ENCODE measurements around the gene COX4I1. TPM values are rescaled to one million over a fixed set of nuclear protein-coding genes. Genes with fewer than 3 reads are reported as not detected.

The COX4I1 gene
- total RNA-seq, 1 experiment from 2014 or later, result 373 TPM

DNA sequence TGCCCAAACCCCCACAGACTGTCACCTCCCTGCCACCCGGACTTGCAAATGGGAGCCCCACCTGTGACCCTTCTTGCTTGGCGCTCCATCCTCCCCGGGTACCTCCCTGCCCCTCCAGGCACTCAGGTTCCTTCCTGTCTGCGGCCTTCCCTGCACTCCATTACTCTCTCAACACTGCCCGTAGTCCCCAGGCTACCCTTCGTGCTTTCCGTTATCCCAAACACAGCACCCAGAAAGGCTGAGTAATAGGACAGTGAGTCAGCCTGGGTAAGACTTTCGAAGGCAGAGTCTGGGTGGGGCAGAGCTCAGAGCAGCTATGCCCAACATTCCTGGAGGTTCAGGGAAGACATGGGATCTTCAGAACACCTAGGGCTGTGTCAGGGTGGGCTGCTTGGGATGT is 32.0 kb upstream of the COX4I1 start:
- DNase-seq (ENCODE audit: low read depth), result peak; percentile 89

DNA sequence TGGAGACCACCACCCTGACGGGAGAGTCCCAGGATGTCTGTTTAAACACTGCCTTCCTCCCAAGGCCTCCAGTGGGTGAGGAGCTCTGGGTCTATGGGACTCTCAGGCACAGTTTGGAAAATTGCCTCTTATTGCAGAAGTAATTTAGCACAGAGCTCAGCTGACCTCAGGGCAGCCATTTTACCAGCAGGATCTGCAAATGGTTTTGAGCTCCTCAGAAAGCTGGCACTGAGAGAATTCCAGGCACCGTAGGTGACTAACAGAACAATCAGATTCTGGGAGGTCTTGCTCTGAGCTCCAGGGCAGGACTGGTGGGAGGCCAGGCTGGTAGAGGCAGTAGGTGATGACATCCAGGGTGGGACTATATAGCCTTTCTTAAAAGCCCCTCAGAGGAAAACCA is 31.3 kb upstream of the COX4I1 start:
- DNase-seq (ENCODE audit: low read depth), result no peak

GRCh38 chr16:85770741-85771140 is 28.8 kb upstream of the COX4I1 start:
- no peak for DNase-seq (ENCODE audit: low read depth)

DNA sequence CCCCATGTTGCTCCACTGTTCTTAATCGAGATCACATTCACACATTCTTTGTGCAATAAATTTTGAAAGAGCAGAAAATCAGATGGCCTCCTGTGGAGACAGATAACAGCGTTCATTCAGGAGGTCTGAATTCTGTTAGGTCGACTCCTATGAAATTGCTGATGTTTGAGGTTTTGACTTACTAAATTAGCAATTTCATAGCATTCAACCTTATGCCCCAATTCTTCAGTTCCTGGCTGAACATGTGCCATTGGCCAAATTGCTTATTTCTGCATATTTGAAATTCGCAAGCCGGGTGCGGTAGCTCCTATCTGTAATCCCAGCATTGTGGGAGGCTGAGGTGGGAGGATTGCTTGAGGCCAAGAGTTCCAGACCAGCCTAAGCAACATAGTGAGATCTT is 26.5 kb upstream of the COX4I1 start:
- DNase-seq (ENCODE audit: low read depth), result no peak

- no peak for DNase-seq (ENCODE audit: low read depth)
Measured at GRCh38 chr16:85774136-85774535, 25.4 kb upstream of the COX4I1 start.

DNA sequence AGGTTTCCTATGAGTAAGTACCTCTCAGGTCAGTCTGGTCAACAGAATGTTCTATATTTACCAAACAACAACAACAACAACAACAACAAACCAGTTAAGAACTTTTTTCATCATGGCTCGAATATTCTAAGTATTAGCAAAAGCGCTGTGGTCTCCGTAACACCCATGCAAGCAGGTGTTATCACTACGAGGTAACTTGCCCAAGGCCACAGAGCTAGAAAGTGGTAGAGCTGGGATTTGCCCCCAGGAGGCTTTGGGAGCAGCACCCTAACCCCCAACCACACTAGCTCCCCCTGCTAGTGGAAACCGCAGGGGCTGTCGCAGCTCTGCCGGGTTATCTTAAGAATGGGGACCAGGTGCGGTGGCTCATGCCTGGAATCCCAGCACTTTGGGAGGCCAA is 24.7 kb upstream of the COX4I1 start:
- no peak for DNase-seq (ENCODE audit: low read depth)

GRCh38 chr16:85777583-85778310 is 21.7 kb upstream of the COX4I1 start:
- DNase-seq (ENCODE audit: low read depth), result peak; percentile 41

- no peak for DNase-seq (ENCODE audit: low read depth)
Measured at GRCh38 chr16:85778873-85779272, 20.6 kb upstream of the COX4I1 start.

DNA sequence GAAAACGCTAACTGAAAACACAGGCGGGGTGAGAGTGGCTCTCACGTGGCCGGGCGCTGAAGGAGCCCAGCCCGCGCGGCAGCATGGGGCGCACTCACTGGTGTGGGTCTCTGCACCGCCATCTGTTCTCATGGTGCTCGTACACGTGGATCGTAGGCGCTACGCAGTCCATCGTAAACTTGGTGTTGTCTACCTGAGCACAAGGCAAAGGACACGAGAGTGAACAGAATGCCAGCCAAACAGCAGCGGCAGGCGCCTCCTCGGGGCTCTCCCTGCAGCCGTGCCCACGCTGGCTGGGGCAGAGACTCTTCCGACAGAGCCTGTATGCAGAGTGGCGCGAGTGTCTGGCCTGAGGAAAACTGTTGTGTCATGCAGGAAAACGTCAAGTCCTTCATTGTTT is 19.2 kb upstream of the COX4I1 start:
- no peak for DNase-seq (ENCODE audit: low read depth)

GRCh38 chr16:85781156-85781555 is 18.3 kb upstream of the COX4I1 start:
- no peak for DNase-seq (ENCODE audit: low read depth)

GRCh38 chr16:85781695-85782370 is 17.7 kb upstream of the COX4I1 start:
- no peak for DNase-seq (ENCODE audit: low read depth)

GRCh38 chr16:85782451-85782850 is 17.0 kb upstream of the COX4I1 start:
- no peak for DNase-seq (ENCODE audit: low read depth)

DNA sequence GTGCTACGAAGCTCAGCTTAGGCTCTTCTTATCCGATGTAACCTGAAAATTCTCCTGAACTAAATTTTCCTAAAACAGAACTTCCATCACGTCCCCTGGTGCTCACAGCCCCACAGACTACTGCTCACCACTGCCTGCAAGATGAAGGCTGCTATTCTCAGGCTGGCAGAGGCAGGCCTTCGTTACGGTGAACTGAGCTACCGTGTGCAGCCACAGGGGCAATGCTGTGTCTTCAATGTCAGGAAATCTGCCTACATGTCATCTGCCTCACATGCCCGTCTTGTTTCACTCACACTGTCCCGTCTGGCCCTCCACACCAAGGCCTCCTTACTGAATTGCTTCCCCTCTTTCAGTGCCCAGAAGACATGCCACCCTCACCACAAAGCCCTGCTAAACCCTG is 16.1 kb upstream of the COX4I1 start:
- no peak for DNase-seq (ENCODE audit: low read depth)

DNA sequence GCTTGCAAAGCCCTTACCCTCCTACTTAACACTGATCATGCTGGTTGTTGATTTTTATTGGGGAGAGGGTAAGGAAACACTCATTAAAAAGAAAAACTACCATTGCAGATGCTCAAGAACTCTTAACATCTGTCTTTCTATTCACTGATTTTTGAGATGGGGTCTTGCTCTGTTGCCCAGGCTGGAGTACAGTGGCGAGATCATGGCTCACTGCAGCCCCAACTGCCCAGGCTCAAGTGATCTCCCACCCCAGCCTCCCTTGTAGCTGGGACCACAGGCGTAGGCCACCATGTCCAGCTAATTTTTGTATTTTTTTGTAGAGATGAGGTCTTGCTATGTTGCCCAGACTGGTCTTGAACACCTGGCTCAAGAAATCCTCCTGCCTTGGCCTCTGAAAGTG is 14.7 kb upstream of the COX4I1 start:
- DNase-seq (ENCODE audit: low read depth), result no peak

DNA sequence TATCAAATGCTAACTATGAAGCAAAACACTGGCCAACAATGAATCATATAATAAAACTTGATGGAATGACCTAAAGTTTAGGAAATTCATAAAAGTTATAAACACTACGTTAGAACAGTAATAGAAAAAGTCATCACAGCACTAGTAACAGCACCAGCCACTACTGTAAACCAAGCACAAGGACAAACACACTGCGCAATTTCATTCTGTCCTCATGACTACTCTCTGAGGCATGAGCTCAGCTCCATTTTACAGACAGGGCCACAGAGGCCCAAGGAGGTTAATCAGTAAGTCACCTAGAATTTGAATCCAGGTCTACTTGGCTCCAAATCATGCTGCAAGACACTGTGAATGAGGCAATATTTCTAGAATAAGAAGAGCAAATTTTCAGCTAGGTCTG is 13.6 kb upstream of the COX4I1 start:
- DNase-seq (ENCODE audit: low read depth), result no peak

DNA sequence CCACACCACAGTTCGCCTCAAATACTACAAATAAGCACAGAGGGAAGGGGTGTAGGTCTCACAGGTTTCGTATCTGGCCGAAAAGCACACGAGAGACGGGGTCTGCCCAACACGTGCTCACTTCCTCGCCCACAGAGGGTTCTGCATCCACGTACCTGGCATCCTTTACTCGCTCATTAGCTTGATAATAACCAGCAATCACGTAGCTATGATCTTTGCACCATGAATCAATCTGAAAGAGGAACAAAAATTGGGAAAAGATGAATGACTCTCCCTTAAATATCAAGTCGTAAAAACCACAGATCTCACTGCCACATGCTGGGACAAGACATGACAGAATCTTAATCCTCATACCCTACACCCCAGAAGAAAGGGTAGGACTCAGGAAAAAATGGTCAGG is 10.7 kb upstream of the COX4I1 start:
- DNase-seq (ENCODE audit: low read depth), result no peak

- DNase-seq (ENCODE audit: low read depth), result no peak
Measured at GRCh38 chr16:85789773-85790172, 9.7 kb upstream of the COX4I1 start.

DNA sequence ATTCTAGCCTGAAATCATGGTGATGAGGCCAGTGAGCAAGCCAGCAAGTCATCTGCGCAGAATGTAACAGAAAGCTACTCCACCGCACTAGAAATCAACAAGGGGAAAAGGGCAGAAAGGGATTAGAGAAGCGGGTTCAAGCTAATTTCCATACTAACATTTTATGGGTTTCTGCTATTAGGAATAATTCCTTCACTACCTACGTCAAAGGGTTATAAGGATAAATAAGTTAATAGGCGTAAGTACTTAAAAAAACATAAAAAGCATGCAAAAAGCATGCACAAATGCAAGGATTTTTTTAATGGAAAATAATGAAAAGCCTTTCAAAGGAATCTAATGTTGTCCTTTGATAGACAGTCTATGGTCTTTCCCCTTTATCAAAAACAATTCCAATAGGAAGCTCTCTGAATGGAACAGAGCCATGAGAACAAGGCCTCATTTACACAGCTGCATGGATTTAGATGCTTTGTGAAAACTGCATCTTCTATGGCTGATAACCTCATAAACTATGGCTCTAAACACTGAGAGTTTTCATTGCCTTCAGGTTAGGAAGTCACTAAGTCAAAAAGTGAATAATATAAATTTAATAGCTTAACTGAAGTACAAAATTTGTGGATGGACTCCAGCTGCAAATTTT is 5.7 kb upstream of the COX4I1 start:
- DNase-seq (ENCODE audit: low read depth), result no peak

GRCh38 chr16:85794696-85795095 is 4.8 kb upstream of the COX4I1 start:
- DNase-seq (ENCODE audit: low read depth), result no peak

- no peak for DNase-seq (ENCODE audit: low read depth)
Measured at GRCh38 chr16:85796152-85796551, 3.3 kb upstream of the COX4I1 start.

GRCh38 chr16:85796599-85796998 is 2.9 kb upstream of the COX4I1 start:
- no peak for DNase-seq (ENCODE audit: low read depth)

DNA sequence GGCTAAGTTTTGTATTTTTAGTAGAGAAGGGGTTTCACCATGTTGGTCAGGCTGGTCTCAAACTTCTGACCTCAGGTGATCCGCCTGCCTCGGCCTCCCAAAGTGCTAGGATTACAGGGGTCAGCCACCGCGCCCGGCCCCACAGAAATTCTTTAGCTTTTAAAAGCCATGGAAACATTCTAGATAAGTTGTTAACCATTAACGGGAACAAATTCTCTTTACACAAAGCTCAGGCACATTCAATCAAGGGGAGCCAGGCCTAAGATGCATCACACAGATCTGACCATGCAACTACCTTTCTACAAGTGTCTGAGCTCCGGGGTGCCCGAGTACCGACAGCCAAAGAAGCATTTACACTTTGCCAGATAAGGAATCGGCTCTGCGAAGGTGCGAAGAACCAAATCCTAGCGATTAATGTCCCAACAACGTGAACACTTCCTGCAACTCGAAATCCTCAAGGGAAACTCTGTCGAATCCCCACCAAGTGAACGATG is 1.2 kb upstream of the COX4I1 start:
- DNase-seq (ENCODE audit: low read depth), result no peak
